WTC11 (cell line): Measurements from ENCODE around the gene NRIP3.

Source experiments
- CTCF ChIP-seq: fragments of 200-600 bp; IDR thresholded peaks from 2 replicates; pipeline ENCODE4 v1.8.0; 2022; ENCODE audit warnings: antibody characterized with exemption
- HMGXB4 ChIP-seq: sonication (generic); formaldehyde crosslinking; IDR thresholded peaks from 2 replicates; pipeline ENCODE4 v1.8.1; 2023; ENCODE audit warnings: mild to moderate bottlenecking, moderate library complexity, missing genetic modification reagents

- TF ChIP-seq HMGXB4 (CRISPR knock-in tag) (no peak), CTCF (no peak)
Observed at GRCh38 chr11:8971924-8972316, 31.9 kb downstream of the NRIP3 start.
